K562 treated with DMSO at 1 percent for 48 hours (cell line): ENCODE data around the gene IFI6. TPM values are rescaled to one million over a fixed set of nuclear protein-coding genes. Genes with fewer than 3 reads are reported as not detected.

Source experiments
- total RNA-seq: library from RNA; unstranded; fragments of 300-600 nt; gene quantifications from 2 replicates; pipeline ENCODE4 v1.2.3, GENCODE V29; 2022; ENCODE audit warnings: low replicate concordance; ENCODE audit errors: extremely low read depth

Gene IFI6
- not detected in 2 replicates for total RNA-seq

GRCh38 chr1:27671964-27672749, at the start of gene IFI6:
TSS of gene IFI6 (minus strand) at chr1:27672192. CDS start at chr1:27669314, 2,878 bp downstream.

GRCh38 chr1:27634985-27635367, 37.0 kb downstream of the IFI6 start, which contains the start of gene FGR:
TSS of gene FGR (minus strand) at chr1:27635185. CDS start at chr1:27623916, 11,269 bp downstream.

Other genes with a start within 250 kb of the IFI6 start
- not detected in 2 replicates for gene WASF2, start 182.0 kb downstream of the IFI6 start, total RNA-seq
- not detected in 2 replicates for gene AHDC1, start 68.0 kb downstream of the IFI6 start, total RNA-seq
- gene FGR, start 37.0 kb downstream of the IFI6 start, total RNA-seq: not detected in 2 replicates
- gene FAM76A, start 53.8 kb upstream of the IFI6 start, total RNA-seq: not detected in 2 replicates
- gene STX12, start 101.0 kb upstream of the IFI6 start, total RNA-seq: not detected in 2 replicates
- gene PPP1R8, start 158.6 kb upstream of the IFI6 start, total RNA-seq: not detected in 2 replicates
- gene THEMIS2, start 200.4 kb upstream of the IFI6 start, total RNA-seq: not detected in 2 replicates
- gene RPA2, start 242.4 kb upstream of the IFI6 start, total RNA-seq: not detected in 2 replicates